IMR-90 (cell line): ENCODE data around the gene PDK4.

Source experiments
- BHLHE40 ChIP-seq: fragments of 150-350 bp; IDR thresholded peaks from 2 replicates; pipeline ENCODE4 v1.6.1; 2016; ENCODE audit warnings: mild to moderate bottlenecking, low read depth, low read length
- MAZ ChIP-seq: IDR thresholded peaks from 2 replicates; pipeline ENCODE4 v1.6.1; 2012; ENCODE audit warnings: low read depth, mild to moderate bottlenecking, low read length, improper control_type of control experiment, moderate library complexity, borderline replicate concordance
- MXI1 ChIP-seq: IDR thresholded peaks from 2 replicates; pipeline ENCODE4 v1.6.1; 2012; ENCODE audit warnings: low read depth, mild to moderate bottlenecking, low read length, moderate library complexity, borderline replicate concordance
- POLR2A ChIP-seq: IDR thresholded peaks from 2 replicates; pipeline ENCODE4 v1.6.1; 2012; ENCODE audit warnings: mild to moderate bottlenecking, low read depth, low read length
- SMC3 ChIP-seq: fragments of 150-350 bp; IDR thresholded peaks from 2 replicates; pipeline ENCODE4 v1.6.1; 2016; ENCODE audit warnings: low read depth, mild to moderate bottlenecking, antibody characterized with exemption, low read length, moderate library complexity
- TF ChIP-seq, protein P1 (sequence below): conservative IDR thresholded peaks from 2 replicates; pipeline ENCODE4 v1.5.1; 2012; ENCODE audit warnings: mild to moderate bottlenecking, low read depth, low read length, improper control_type of control experiment

DNA sequence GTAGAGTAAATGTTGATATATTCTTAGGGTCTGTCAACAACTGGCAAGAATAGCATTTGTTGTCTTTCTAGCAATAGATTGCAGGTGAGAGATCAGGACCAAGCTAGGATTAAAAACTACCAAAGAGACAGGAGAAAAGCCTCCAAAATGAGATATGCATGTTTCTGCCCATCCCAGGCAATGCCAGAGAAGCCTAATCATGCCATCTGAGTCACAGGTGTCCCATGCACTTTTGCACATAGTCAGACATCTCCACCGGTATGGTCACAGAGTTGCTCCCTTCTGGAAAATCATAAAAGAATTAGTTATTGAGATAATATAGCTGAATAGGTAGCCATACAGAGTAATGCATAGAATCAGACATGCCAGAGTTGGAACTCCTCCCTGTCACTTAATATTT is 50.6 kb downstream of the PDK4 start:
- TF ChIP-seq POLR2A, result no peak
- TF ChIP-seq, protein P1, sequence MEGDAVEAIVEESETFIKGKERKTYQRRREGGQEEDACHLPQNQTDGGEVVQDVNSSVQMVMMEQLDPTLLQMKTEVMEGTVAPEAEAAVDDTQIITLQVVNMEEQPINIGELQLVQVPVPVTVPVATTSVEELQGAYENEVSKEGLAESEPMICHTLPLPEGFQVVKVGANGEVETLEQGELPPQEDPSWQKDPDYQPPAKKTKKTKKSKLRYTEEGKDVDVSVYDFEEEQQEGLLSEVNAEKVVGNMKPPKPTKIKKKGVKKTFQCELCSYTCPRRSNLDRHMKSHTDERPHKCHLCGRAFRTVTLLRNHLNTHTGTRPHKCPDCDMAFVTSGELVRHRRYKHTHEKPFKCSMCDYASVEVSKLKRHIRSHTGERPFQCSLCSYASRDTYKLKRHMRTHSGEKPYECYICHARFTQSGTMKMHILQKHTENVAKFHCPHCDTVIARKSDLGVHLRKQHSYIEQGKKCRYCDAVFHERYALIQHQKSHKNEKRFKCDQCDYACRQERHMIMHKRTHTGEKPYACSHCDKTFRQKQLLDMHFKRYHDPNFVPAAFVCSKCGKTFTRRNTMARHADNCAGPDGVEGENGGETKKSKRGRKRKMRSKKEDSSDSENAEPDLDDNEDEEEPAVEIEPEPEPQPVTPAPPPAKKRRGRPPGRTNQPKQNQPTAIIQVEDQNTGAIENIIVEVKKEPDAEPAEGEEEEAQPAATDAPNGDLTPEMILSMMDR, result no peak
- no peak for TF ChIP-seq MXI1
- TF ChIP-seq SMC3, result no peak
- TF ChIP-seq BHLHE40, result no peak
- TF ChIP-seq MAZ, result no peak
